HEK293 (cell line): Measurements from ENCODE around the gene FAM136A.

ENCODE experiments used
- CTCF ChIA-PET: fragments of 350-600 bp; formaldehyde crosslinking; extraction: SDS; loops from one replicate; lab custom pipeline; 2021; ENCODE audit warnings: antibody characterized with exemption; lab: Yijun Ruan, JAX
- POLR2A ChIA-PET: fragments of 300-600 bp; formaldehyde crosslinking; extraction: SDS; loops from one replicate; lab custom pipeline; 2020; ENCODE audit warnings: antibody characterized with exemption, inconsistent platforms; lab: Yijun Ruan, JAX
- H3K27ac ChIP-seq: fragments of 200-500 bp; sonication (Bioruptor generic); 2 replicates; pipeline ENCODE4 v1.5.1; 2014; ENCODE audit warnings: low read depth, low read length, control low read depth, inconsistent platforms; ENCODE audit errors: extremely low read depth
- H3K36me3 ChIP-seq, 2 experiments: fragments of 200-500 bp in 1 of 2; sonication (Bioruptor generic) in 1 of 2; 1 replicate in 1 of 2; 2 replicates in 1 of 2; pipeline ENCODE4 v1.5.1; 2014 to 2017; ENCODE audit warnings: inconsistent platforms in 2 of 2, low read length in 2 of 2; ENCODE audit not compliant: control insufficient read depth in 2 of 2, insufficient read depth in 1 of 2
- H3K4me1 ChIP-seq: fragments of 200-500 bp; sonication (Bioruptor generic); 2 replicates; pipeline ENCODE4 v1.5.1; 2014; ENCODE audit warnings: mild to moderate bottlenecking, low read length, inconsistent platforms; ENCODE audit not compliant: control insufficient read depth, insufficient read depth
- H3K4me3 ChIP-seq: 2 replicates; pipeline ENCODE4 v1.5.1; 2011; ENCODE audit warnings: low read depth, mild to moderate bottlenecking, control low read depth, low read length, moderate library complexity
- H3K9me3 ChIP-seq: fragments of 200-500 bp; sonication (Bioruptor generic); 2 replicates; pipeline ENCODE4 v1.5.1; 2014; ENCODE audit warnings: low read depth, low read length, inconsistent platforms; ENCODE audit not compliant: control insufficient read depth, insufficient read depth
- HOXA7 ChIP-seq: sonication (generic); formaldehyde crosslinking; IDR thresholded peaks from 2 replicates; pipeline ENCODE4 v1.8.1; 2022; ENCODE audit warnings: missing genetic modification reagents, borderline replicate concordance
- KLF1 ChIP-seq: fragments of 450-650 bp; formaldehyde crosslinking; IDR thresholded peaks from 2 replicates; pipeline ENCODE4 v1.5.1; 2016; ENCODE audit warnings: missing biosample characterization, missing genetic modification characterization
- MZF1 ChIP-seq: fragments of 450-650 bp; formaldehyde crosslinking; IDR thresholded peaks from 2 replicates; pipeline ENCODE4 v1.5.1; 2017; ENCODE audit warnings: missing biosample characterization, missing genetic modification characterization, borderline replicate concordance
- OVOL3 ChIP-seq: fragments of 450-650 bp; formaldehyde crosslinking; IDR thresholded peaks from 2 replicates; pipeline ENCODE4 v1.5.1; 2016; ENCODE audit warnings: missing biosample characterization, missing genetic modification characterization
- ZBTB11 ChIP-seq: fragments of 450-650 bp; formaldehyde crosslinking; conservative IDR thresholded peaks from 2 replicates; pipeline ENCODE4 v1.5.1; 2016; ENCODE audit warnings: low read depth, missing biosample characterization, missing genetic modification characterization
- ZBTB44 ChIP-seq: fragments of 450-650 bp; IDR thresholded peaks from 2 replicates; pipeline ENCODE4 v1.5.1; 2018; ENCODE audit warnings: missing biosample characterization, mild to moderate bottlenecking, missing genetic modification characterization
- ZBTB8A ChIP-seq: fragments of 450-650 bp; formaldehyde crosslinking; IDR thresholded peaks from 2 replicates; pipeline ENCODE4 v1.5.1; 2016; ENCODE audit warnings: missing biosample characterization, missing genetic modification characterization
- ZFHX2 ChIP-seq: fragments of 450-650 bp; formaldehyde crosslinking; conservative IDR thresholded peaks from 2 replicates; pipeline ENCODE4 v1.5.1; 2016; ENCODE audit warnings: missing biosample characterization, missing genetic modification characterization
- ZNF133 ChIP-seq: fragments of 450-650 bp; formaldehyde crosslinking; IDR thresholded peaks from 2 replicates; pipeline ENCODE4 v1.5.1; 2016; ENCODE audit warnings: missing biosample characterization, missing genetic modification characterization
- ZNF2 ChIP-seq: fragments of 450-650 bp; formaldehyde crosslinking; IDR thresholded peaks from 2 replicates; pipeline ENCODE4 v1.5.1; 2016; ENCODE audit warnings: missing biosample characterization, missing genetic modification characterization
- ZNF221 ChIP-seq: fragments of 450-650 bp; formaldehyde crosslinking; IDR thresholded peaks from 2 replicates; pipeline ENCODE4 v1.5.1; 2017; ENCODE audit warnings: missing biosample characterization, missing genetic modification characterization, borderline replicate concordance
- ZNF274 ChIP-seq, 2 experiments: fragments of 200-500 bp in 1 of 2; fragments of 450-650 bp in 1 of 2; sonication (Bioruptor generic) in 1 of 2; formaldehyde crosslinking in 1 of 2; IDR thresholded peaks; 2 replicates each; pipeline versions ENCODE4 v1.5.1 to v1.6.1; 2014 to 2016; ENCODE audit warnings: borderline replicate concordance in 1 of 2, inconsistent platforms in 1 of 2, low read length in 1 of 2, missing biosample characterization in 1 of 2, missing genetic modification characterization in 1 of 2
- ZNF280C ChIP-seq: fragments of 450-650 bp; formaldehyde crosslinking; IDR thresholded peaks from 2 replicates; pipeline ENCODE4 v1.5.1; 2016; ENCODE audit warnings: missing biosample characterization, missing genetic modification characterization
- ZNF510 ChIP-seq: fragments of 450-650 bp; formaldehyde crosslinking; IDR thresholded peaks from 2 replicates; pipeline ENCODE4 v1.5.1; 2018; ENCODE audit warnings: mild to moderate bottlenecking, missing genetic modification characterization, missing biosample characterization; ENCODE audit not compliant: insufficient replicate concordance
- ZNF514 ChIP-seq: fragments of 450-650 bp; formaldehyde crosslinking; IDR thresholded peaks from 2 replicates; pipeline ENCODE4 v1.5.1; 2016; ENCODE audit warnings: missing biosample characterization, missing genetic modification characterization
- ZNF571 ChIP-seq: fragments of 450-650 bp; formaldehyde crosslinking; IDR thresholded peaks from 2 replicates; pipeline ENCODE4 v1.5.0; 2017; ENCODE audit warnings: missing biosample characterization, missing genetic modification characterization
- ZNF600 ChIP-seq: fragments of 450-650 bp; formaldehyde crosslinking; IDR thresholded peaks from 2 replicates; pipeline ENCODE4 v1.5.1; 2016; ENCODE audit warnings: missing biosample characterization, missing genetic modification characterization
- ZNF626 ChIP-seq: fragments of 450-650 bp; sonication (Bioruptor Pico); formaldehyde crosslinking; IDR thresholded peaks from 2 replicates; pipeline ENCODE4 v1.5.1; 2018; ENCODE audit warnings: missing biosample characterization, missing genetic modification characterization, inconsistent platforms
- TF ChIP-seq, protein P1 (sequence below): IDR thresholded peaks from 2 replicates; pipeline ENCODE4 v1.6.1; 2011; ENCODE audit warnings: mild to moderate bottlenecking, low read depth, low read length, borderline replicate concordance
- TF ChIP-seq, protein P2 (sequence below): fragments of 450-650 bp; formaldehyde crosslinking; IDR thresholded peaks from 2 replicates; pipeline ENCODE4 v1.5.1; 2016; ENCODE audit warnings: missing biosample characterization, missing genetic modification characterization

The FAM136A gene

GRCh38 chr2:70331012-70331411, 29.1 kb upstream of the FAM136A start:
- H3K36me3 ChIP-seq = no peaks in the 10 kb centered on the region
- no peak for TF ChIP-seq ZBTB44 (tag by site-specific recombination)
- TF ChIP-seq MZF1 = no peak
- TF ChIP-seq ZNF274 (IDR thresholded peaks at IDR 0.05; ENCODE audit: low read length) = no peak
- TF ChIP-seq ZNF274 (tag by site-specific recombination; IDR thresholded peaks at IDR 0.05; ENCODE audit: borderline replicate concordance) = no peak
- no peak for TF ChIP-seq ZNF571 (tag by site-specific recombination)
- TF ChIP-seq ZFHX2 (tag by site-specific recombination) = no peak
- TF ChIP-seq KLF1 (tag by site-specific recombination) = no peak
- no peak for TF ChIP-seq OVOL3 (tag by site-specific recombination)
- no peak for TF ChIP-seq ZNF514 (tag by site-specific recombination)
- TF ChIP-seq ZNF510 (tag by site-specific recombination) = no peak
- TF ChIP-seq ZNF280C = no peak
- TF ChIP-seq, all 188 proteins: peak for 0
- Histone ChIP-seq H3K9me3 (no peaks in the 10 kb centered on the region), H3K4me1 (no peaks in the 10 kb centered on the region; the same call in 1 of the 2 replicates), H3K27ac (no peak overlapping the region), H3K4me3 (no peak overlapping the region)
- CTCF ChIA-PET = interaction anchor here (0.9 to 1.7 kb wide), 2 partner anchors 10 to 317 kb away, joined by 4 to 5 read pairs; no protein-coding TSS in a partner anchor
- POLR2A ChIA-PET = no interaction called here

DNA sequence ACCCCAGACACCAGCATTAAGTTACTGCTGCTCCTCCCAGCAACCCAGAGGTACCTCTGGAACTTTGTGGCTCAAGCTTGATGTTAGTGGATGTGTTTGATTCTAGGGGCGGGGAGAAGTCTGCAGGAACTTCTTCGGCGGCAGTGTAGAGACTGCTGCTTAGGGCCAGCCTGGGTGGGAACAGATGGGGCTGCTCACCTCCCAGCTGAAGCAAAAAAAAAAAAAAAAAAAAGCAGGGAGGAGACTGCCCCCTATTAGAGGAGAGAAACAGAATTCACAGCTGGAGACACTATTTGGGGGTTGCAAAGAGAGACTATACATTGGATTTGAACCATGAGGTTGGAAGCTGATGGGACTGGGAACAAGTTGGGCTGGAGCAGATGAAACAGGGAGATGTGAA, 28.6 kb upstream of the FAM136A start:
- CTCF ChIA-PET = interaction anchor here (0.9 to 2.5 kb wide), 3 partner anchors 10 to 317 kb away, joined by 4 to 12 read pairs (median 5); no protein-coding TSS in a partner anchor
- POLR2A ChIA-PET = no interaction called here
- H3K27ac ChIP-seq = no peak overlapping the region
- H3K4me3 ChIP-seq = no peak overlapping the region
- no peaks in the 10 kb centered on the region; the same call in 1 of the 2 replicates for H3K4me1 ChIP-seq
- no peaks in the 10 kb centered on the region for H3K9me3 ChIP-seq
- H3K36me3 ChIP-seq = no peaks in the 10 kb centered on the region
- TF ChIP-seq ZNF600 (tag by site-specific recombination) = no peak
- TF ChIP-seq ZNF221 (tag by site-specific recombination) = no peak
- no peak for TF ChIP-seq ZNF2 (tag by site-specific recombination)
- TF ChIP-seq, all 188 proteins: peak for 0

DNA sequence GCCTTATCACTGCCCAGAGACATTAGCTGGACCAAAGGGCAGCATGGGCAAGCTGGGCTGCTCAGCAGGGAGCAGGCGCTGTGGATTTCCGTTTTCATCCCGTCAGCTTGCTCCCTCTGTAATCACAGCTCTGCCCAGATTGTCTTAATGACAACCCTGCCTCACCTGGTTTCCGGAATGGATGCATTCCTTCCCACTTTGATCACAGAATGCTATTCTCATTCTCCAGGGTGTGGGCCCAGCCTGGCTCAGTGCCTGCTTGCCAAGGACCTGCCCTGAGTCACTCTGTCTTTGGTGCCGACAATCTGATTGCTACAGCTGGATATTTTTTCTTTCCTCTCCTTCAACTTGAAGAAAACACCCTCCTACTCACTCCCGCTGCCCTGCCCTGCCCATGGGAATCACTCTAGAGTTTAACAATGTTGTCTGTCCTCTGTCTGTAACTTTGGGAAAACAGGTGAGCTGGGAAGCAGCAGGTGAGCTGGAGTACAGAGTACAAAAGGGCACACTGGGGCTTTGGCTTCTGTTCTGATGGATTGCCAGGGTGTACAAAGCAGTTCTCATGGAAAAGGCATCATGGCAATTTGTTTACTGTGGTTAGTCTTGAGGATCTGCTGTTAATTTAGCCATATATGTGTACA, 27.2 kb upstream of the FAM136A start:
- no peaks in the 10 kb centered on the region for H3K36me3 ChIP-seq
- H3K4me3 ChIP-seq = no peak overlapping the region
- H3K4me1 ChIP-seq = no peaks in the 10 kb centered on the region; the same call in 1 of the 2 replicates
- no peak overlapping the region for H3K27ac ChIP-seq
- H3K9me3 ChIP-seq = no peaks in the 10 kb centered on the region
- POLR2A ChIA-PET = no interaction called here
- CTCF ChIA-PET = interaction anchor here (0.6 to 2.9 kb wide), 7 partner anchors 10 to 319 kb away, joined by 3 to 12 read pairs (median 4); no protein-coding TSS in a partner anchor
- TF ChIP-seq ZNF571 (tag by site-specific recombination) (no peak), ZBTB11 (tag by site-specific recombination) (no peak), HOXA7 (CRISPR knock-in tag) (no peak), ZNF133 (tag by site-specific recombination) (no peak), ZBTB8A (no peak), ZNF626 (no peak)
- TF ChIP-seq, protein P1, sequence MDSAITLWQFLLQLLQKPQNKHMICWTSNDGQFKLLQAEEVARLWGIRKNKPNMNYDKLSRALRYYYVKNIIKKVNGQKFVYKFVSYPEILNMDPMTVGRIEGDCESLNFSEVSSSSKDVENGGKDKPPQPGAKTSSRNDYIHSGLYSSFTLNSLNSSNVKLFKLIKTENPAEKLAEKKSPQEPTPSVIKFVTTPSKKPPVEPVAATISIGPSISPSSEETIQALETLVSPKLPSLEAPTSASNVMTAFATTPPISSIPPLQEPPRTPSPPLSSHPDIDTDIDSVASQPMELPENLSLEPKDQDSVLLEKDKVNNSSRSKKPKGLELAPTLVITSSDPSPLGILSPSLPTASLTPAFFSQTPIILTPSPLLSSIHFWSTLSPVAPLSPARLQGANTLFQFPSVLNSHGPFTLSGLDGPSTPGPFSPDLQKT = no peak
- TF ChIP-seq, protein P2, sequence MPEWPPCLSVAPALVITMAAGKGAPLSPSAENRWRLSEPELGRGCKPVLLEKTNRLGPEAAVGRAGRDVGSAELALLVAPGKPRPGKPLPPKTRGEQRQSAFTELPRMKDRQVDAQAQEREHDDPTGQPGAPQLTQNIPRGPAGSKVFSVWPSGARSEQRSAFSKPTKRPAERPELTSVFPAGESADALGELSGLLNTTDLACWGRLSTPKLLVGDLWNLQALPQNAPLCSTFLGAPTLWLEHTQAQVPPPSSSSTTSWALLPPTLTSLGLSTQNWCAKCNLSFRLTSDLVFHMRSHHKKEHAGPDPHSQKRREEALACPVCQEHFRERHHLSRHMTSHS (tag by site-specific recombination) = no peak
